Heart right ventricle (tissue), 16 donors: ENCODE data around the gene RNPEP. TPM values are rescaled to one million over a fixed set of nuclear protein-coding genes. Genes with fewer than 3 reads are reported as not detected.

ENCODE experiments used
- ATAC-seq, 8 donors: fragments of 200-7000 bp; cut with Tn5 transposase; one replicate each; pipeline ENCODE4 v1.9.1; 2020; ENCODE audit warnings: mild to moderate bottlenecking in 8 of 8, moderate library complexity in 8 of 8, moderate number of reproducible peaks in 1 of 8
- DNase-seq, 2 donors: peaks; one replicate each; pipeline ENCODE4 v3.0.0-alpha.2; 2020
- H3K27ac ChIP-seq, 10 donors: fragments of 200-600 bp; sonication (generic) in 2 of 10; one replicate each; pipeline versions ENCODE4 v1.5.0 to v1.8.0; 2020 to 2022; ENCODE audit warnings: mild to moderate bottlenecking in 3 of 10
- H3K27me3 ChIP-seq, 7 donors: fragments of 200-600 bp; one replicate each; pipeline ENCODE4 v1.8.0; 2021 to 2022; ENCODE audit warnings: mild to moderate bottlenecking in 2 of 7
- H3K36me3 ChIP-seq, 9 donors: fragments of 200-600 bp; sonication (generic) in 1 of 9; one replicate each; pipeline versions ENCODE4 v1.5.0 to v1.8.0; 2020 to 2022; ENCODE audit warnings: mild to moderate bottlenecking in 2 of 9
- H3K4me1 ChIP-seq, 9 donors: fragments of 200-600 bp; sonication (generic) in 1 of 9; one replicate each; pipeline versions ENCODE4 v1.5.0 to v1.8.0; 2020 to 2022; ENCODE audit warnings: mild to moderate bottlenecking in 4 of 9
- H3K4me3 ChIP-seq, 10 donors: fragments of 200-600 bp; sonication (generic) in 2 of 10; one replicate each; pipeline versions ENCODE4 v1.5.0 to v1.8.0; 2020 to 2022; ENCODE audit warnings: mild to moderate bottlenecking in 7 of 10, moderate library complexity in 2 of 10
- H3K9me3 ChIP-seq, 11 donors: fragments of 200-600 bp in 10 of 11; sonication (generic) in 2 of 11; one replicate each; pipeline versions ENCODE4 v1.5.0 to v1.8.0; 2013 to 2022; ENCODE audit warnings: mild to moderate bottlenecking in 2 of 11, control low read depth in 1 of 11, moderate library complexity in 1 of 11
- CTCF ChIP-seq, 9 donors: fragments of 200-600 bp; sonication (generic) in 2 of 9; IDR thresholded peaks; one replicate each; pipeline versions ENCODE4 v1.5.0 to v1.8.0; 2021 to 2022; ENCODE audit warnings: antibody characterized with exemption in 9 of 9, mild to moderate bottlenecking in 5 of 9, moderate library complexity in 1 of 9
- WGBS, 2 donors: extraction: QIAGEN DNeasy Blood & Tissue Kit; methylation state at CpG; one replicate each; pipeline ENCODE4 v1.1.7; 2013; ENCODE audit warnings: inconsistent platforms in 1 of 2; 5-methylcytosine and 5-hydroxymethylcytosine counted together
- intact Hi-C, 10 donors: fragments of 100-400 bp; cut with DNase I; formaldehyde crosslinking; loops; one replicate each; pipeline versions ENCODE4 v1.11.1 to v1.14.2; 2022
- long read RNA-seq, 3 donors: library from polyadenylated mRNA; unstranded; transcript quantifications; one replicate each; pipeline ENCODE4 v2.0.0, GENCODE V29; 2020 to 2021
- polyA plus RNA-seq, 2 donors: library from polyadenylated mRNA; stranded (reverse); fragments of 200-250 nt; gene quantifications; one replicate each; pipeline ENCODE4 v1.2.3, GENCODE V29; 2013
- total RNA-seq, 10 donors: library from RNA; stranded (reverse); fragmentation: NEBNext Ultra II Directional in 3 of 10; extraction: Animal tissue kit (Norgen Biotek cat#: 25700) in 3 of 10; gene quantifications; one replicate each; pipeline versions ENCODE4 v1.2.1 to v1.2.4, GENCODE V29; 2021 to 2023
- donor health status: Arrhythmogenic right ventricular cardiomyopathy.
- donor health status: ischemic (EF 13 %, LVEDD 7.1; RV severe dilation, severe dysfunction).
- donor health status: healthy with polysubstance abuse.
- donor health status: DM: no; HTN: yes; CAD: no.
- donor health status: DM: no; HTN: no; CAD: no.
- donor health status: ischemic (EF 25% LVEDD 6.9; RV normal size, moderate dysfunction).
- donor health status: ischemic (EF 25% LVEDD 5.7; RV mildly dilated, moderate dysfunction).
- donor health status: healthy.
- donor health status: DM: yes; HTN: yes; CAD: no.
- donor health status: Ischemic cardiomyopathy.
- donor health status: ischemic (EF 35%, LVEDD 5.7; RV mildly dilated, moderate dysfunction).
- donor health status: nonischemic (EF 11% LVEDD 7.7; RV severe dilation, severe dysfunction).
- donor health status: DM: yes; HTN: yes; CAD: no.
- donor health status: PGD.
- donor health status: ischemic (EF 29% LVEDD 5.4; RV normal size, mild dysfunction).
- donor health status: nonischemic (EF 23%, LVEDD 6.1; RV moderate dilation, normal function).

The RNPEP gene
- total RNA-seq (10 to 100 TPM; 11.1 to 27.4 (median 15.7) TPM), polyA plus RNA-seq (10 to 100 TPM; 13.8 to 24.0 TPM)
- long read RNA-seq, donor 1, transcript RNPEP-201 (11 exons, 2,427 nt): major isoform, 18 of 20 reads
- long read RNA-seq, donor 1, partial matches to known transcripts: 1 of 20 reads
- long read RNA-seq, donor 1, other reads (novel, unspliced or antisense): 1 of 20 reads
- long read RNA-seq, donor 2, transcript RNPEP-201 (11 exons, 2,427 nt): major isoform, 19 of 30 reads
- long read RNA-seq, donor 2, partial matches to known transcripts: 3 of 30 reads
- long read RNA-seq, donor 2, other reads (novel, unspliced or antisense): 8 of 30 reads
- long read RNA-seq, donor 3, partial matches to known transcripts: 6 of 12 reads
- long read RNA-seq, donor 3, other reads (novel, unspliced or antisense): 5 of 12 reads

GRCh38 chr1:201982623-201983379, at the start of gene RNPEP:
TSS of gene RNPEP (plus strand) at chr1:201982648. CDS start at chr1:201982667, 19 bp downstream.
- peak within 1 kb of the TSS; percentile 33 to 98 (median 94) for H3K27ac ChIP-seq
- TF ChIP-seq CTCF (IDR thresholded peaks at IDR 0.05): peak in 2 of 9 donors; percentile 3 to 17
- no peaks in the 10 kb centered on the region for H3K9me3 ChIP-seq
- ATAC-seq (peak; percentile 80 to 95 (median 88)), DNase-seq (peak; percentile 70 to 82)
- H3K27me3 ChIP-seq: no peaks in the 10 kb centered on the region
- intact Hi-C loops: no loop called here
- H3K4me3 ChIP-seq: peak within 1 kb of the TSS; percentile 56 to 100 (median 96)
- peaks cover 0 to 8% (median 0%) of the 10 kb centered on the region in 9 donors for H3K36me3 ChIP-seq
- peaks cover 0 to 52% (median 18%) of the 10 kb centered on the region in 9 donors for H3K4me1 ChIP-seq
- WGBS, 2 donors: 0% methylated on average over 65 to 80 of the region's 80 CpGs

GRCh38 chr1:201933840-201934430, 48.5 kb upstream of the RNPEP start:
- ATAC-seq (no peak), DNase-seq (no peak)
- intact Hi-C loops: no loop called here
- WGBS, 2 donors: 61 to 63% methylated on average over 5 of the region's 5 CpGs
- no peak for TF ChIP-seq CTCF (IDR thresholded peaks at IDR 0.05)
- H3K27ac ChIP-seq: no peak overlapping the region
- H3K36me3 ChIP-seq: no peaks in the 10 kb centered on the region
- H3K9me3 ChIP-seq: no peaks in the 10 kb centered on the region
- H3K4me1 ChIP-seq: peaks cover 0 to 13% (median 0%) of the 10 kb centered on the region in 9 donors
- H3K27me3 ChIP-seq: no peaks in the 10 kb centered on the region
- H3K4me3 ChIP-seq: no peak overlapping the region

GRCh38 chr1:201937624-201938213, 44.7 kb upstream of the RNPEP start:
- Histone ChIP-seq H3K27ac (peak overlapping the region in 3 of 10 donors; percentile 42 to 53 (median 50)), H3K9me3 (no peaks in the 10 kb centered on the region), H3K4me1 (peaks cover 0 to 33% (median 6%) of the 10 kb centered on the region in 9 donors), H3K4me3 (no peak overlapping the region), H3K36me3 (no peaks in the 10 kb centered on the region), H3K27me3 (no peaks in the 10 kb centered on the region)
- DNase-seq (no peak), ATAC-seq (no peak)
- intact Hi-C loops: no loop called here
- WGBS, 2 donors: 72 to 83% methylated on average over 5 of the region's 5 CpGs
- TF ChIP-seq CTCF (IDR thresholded peaks at IDR 0.05): no peak
